ENCODE results near the gene ATP10B. TPM values are rescaled to one million over a fixed set of nuclear protein-coding genes. Genes with fewer than 3 reads are reported as not detected.

Gene ATP10B
- total and polyA plus RNA-seq, 10 of the 15 experiments (the other 5 are each of a cell fraction or from before 2014, with no cell fraction given) = not detected

DNA sequence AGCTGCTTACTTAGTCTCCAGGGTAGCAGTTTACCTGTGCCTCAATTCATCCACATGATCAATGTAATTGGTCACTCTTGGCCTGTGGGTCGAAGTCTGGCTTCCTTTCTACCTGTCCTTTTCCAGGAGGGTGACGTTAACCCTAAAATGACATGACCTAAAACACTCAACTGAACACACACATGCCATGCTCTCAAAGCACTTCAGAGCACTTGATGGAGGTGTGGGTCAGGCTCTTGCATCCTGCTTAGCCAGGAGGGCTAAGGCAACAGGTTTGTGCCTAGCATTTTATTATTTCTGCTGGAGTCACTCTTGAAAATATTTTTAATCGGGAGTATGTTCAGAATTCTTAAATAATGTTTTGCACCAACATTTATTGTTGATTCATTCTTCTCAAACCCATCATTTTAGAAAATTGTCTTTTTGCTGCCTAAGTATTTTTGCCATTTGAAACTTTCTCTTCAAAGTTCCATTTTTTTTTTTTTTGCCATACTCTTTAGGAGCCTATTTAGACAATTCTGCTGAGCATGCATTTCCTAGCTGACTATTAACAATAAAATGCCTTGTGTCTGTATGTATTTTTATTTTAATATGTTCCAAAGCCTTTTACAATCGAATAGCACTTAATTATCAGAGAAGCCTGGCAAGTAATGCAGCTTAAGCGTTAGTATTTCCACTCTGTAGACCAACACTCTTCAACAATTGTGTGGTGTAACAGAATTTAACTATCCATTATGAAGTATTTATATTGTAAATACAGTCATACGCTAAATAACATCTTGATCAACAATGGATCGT is 59.1 kb downstream of the ATP10B start:
- Histone ChIP-seq H3K27me3 (replicated peaks in 1 of 2; ENCODE audit: control insufficient read depth in 2 of 2, insufficient read depth in 2 of 2, low read length in 1 of 2) (peaks cover 0 to 2% of the 10 kb centered on the region in 2 experiments; a peak in 1 of 4 replicates), H3K4me2 (ENCODE audit: control insufficient read depth, insufficient read depth) (no peak overlapping the region), H4K20me1 (ENCODE audit: control insufficient read depth, insufficient read depth) (no peaks in the 10 kb centered on the region), H3K36me3 (ENCODE audit: control insufficient read depth in 2 of 2, insufficient read depth in 2 of 2, low read length in 1 of 2) (no peaks in the 10 kb centered on the region), H3K9me3 (replicated peaks; ENCODE audit: control insufficient read depth, insufficient read depth, low read length) (no peaks in the 10 kb centered on the region), H2AFZ (ENCODE audit: control insufficient read depth, low read depth, low read length) (no peak overlapping the region), H3K9ac (ENCODE audit: control insufficient read depth, insufficient read depth, low read length) (no peak overlapping the region), H3K27ac (ENCODE audit: control insufficient read depth, insufficient read depth) (no peak overlapping the region), H3K4me3 (no peak overlapping the region), H3K4me1 (ENCODE audit: control insufficient read depth, insufficient read depth, low read length) (no peaks in the 10 kb centered on the region), H3K79me2 (ENCODE audit: control insufficient read depth, insufficient read depth, low read length) (no peaks in the 10 kb centered on the region)
- ChIA-PET CTCF (no interaction called here), RAD21 (ENCODE audit: unreplicated experiment) (no interaction called here), POLR2A (no interaction called here), SMC1A (ENCODE audit: uncharacterized antibody, unreplicated experiment) (interaction anchor here (0.7 to 1.4 kb wide), 2 partner anchors 10 to 19 kb away, joined by 3 read pairs; no protein-coding TSS in a partner anchor)
- in situ Hi-C loops (cut with MboI) (no loop called here), intact Hi-C loops (cut with micrococcal nuclease; ENCODE audit: unreplicated experiment) (no loop called here)
- 28% methylated on average over 7 of the region's 7 CpGs for WGBS (ENCODE audit: insufficient coverage, insufficient replicate concordance, low lambda C conversion rate, missing lambda C conversion rate)
- FAIRE-seq (no peak), ATAC-seq (no peak), DNase-seq (ENCODE audit: low read depth, low spot score) (no peak)
- BruUV-seq (replicated peaks) = no TSS peak
- TF ChIP-seq SRF (IDR thresholded peaks at IDR 0.05; ENCODE audit: low read depth in 2 of 2, low read length in 2 of 2) (no peak), SIX5 (IDR thresholded peaks at IDR 0.05; ENCODE audit: low read depth, low read length, severe bottlenecking) (no peak), RELA (IDR thresholded peaks at IDR 0.05; ENCODE audit: borderline replicate concordance, partially characterized antibody) (no peak), NFIC (IDR thresholded peaks at IDR 0.05; ENCODE audit: low read depth, low read length) (no peak), BHLHE40 (IDR thresholded peaks at IDR 0.05; ENCODE audit: borderline replicate concordance in 1 of 2, low read depth in 2 of 2, low read length in 1 of 2) (no peak), NRF1 (conservative IDR thresholded peaks at IDR 0.05; ENCODE audit: low read depth, low read length) (no peak), RBBP5 (conservative IDR thresholded peaks at IDR 0.05) (no peak), MXI1 (IDR thresholded peaks at IDR 0.05; ENCODE audit: low read depth, low read length) (no peak), NBN (IDR thresholded peaks at IDR 0.05) (no peak), TCF7 (IDR thresholded peaks at IDR 0.05; ENCODE audit: borderline replicate concordance) (no peak), POLR2AphosphoS5 (IDR thresholded peaks at IDR 0.05; ENCODE audit: low read length) (no peak), PAX5 (IDR thresholded peaks at IDR 0.05; ENCODE audit: borderline replicate concordance, low read depth, low read length) (no peak)

Measured in GM12878 (cell line).